ENCODE results near the gene PTGDR2. TPM values are rescaled to one million over a fixed set of nuclear protein-coding genes. Genes with fewer than 3 reads are reported as not detected.

PTGDR2 gene
- total and polyA plus RNA-seq, 9 donors = 0.07 to 0.46 (median 0.15) TPM; not detected in 2

DNA sequence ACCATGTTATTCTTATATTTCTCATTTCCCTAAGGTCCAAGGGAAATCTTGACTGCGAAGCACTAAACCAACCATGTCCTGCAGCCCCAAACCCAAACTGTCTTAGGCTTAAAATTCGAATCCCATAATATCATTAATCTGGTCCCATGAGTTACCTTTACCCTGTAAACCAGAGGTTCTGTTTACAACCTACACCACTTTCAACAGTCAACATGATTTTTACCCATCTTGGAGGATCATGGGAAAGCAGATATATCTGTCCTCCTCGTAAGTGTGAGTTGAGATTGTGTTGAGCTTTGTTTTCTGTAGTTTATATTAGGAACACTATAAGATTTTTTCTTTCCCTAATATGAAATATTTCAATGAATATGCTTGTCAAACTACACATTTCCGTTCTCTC is 44.2 kb upstream of the PTGDR2 start:
- intact Hi-C loops (cut with DNase I) = loop anchor here (5.0 to 10.0 kb wide), 5 partner anchors 55 to 193 kb away; partner anchors contain the start of genes CCDC86 (in 1 of the 4) and MS4A10 (in 1 of the 4)
- no peak for DNase-seq
- Histone ChIP-seq H3K9me3 (no peaks in the 10 kb centered on the region), H3K27me3 (no peaks in the 10 kb centered on the region), H3K4me3 (no peak overlapping the region), H3K36me3 (no peaks in the 10 kb centered on the region), H3K4me1 (ENCODE audit: insufficient read depth) (peaks cover 3% of the 10 kb centered on the region), H3K27ac (no peak overlapping the region)
- 63 to 74% (median 73%) methylated on average over 4 of the region's 4 CpGs for WGBS, 3 donors
- no peak for TF ChIP-seq POLR2A (IDR thresholded peaks at IDR 0.05)
- no peak for TF ChIP-seq CTCF (IDR thresholded peaks at IDR 0.05)
- no peak for TF ChIP-seq EP300 (IDR thresholded peaks at IDR 0.05)

GRCh38 chr11:60899046-60899936 is 43.5 kb upstream of the PTGDR2 start:
- Histone ChIP-seq H3K9me3 (no peaks in the 10 kb centered on the region), H3K27ac (no peak overlapping the region), H3K27me3 (no peaks in the 10 kb centered on the region), H3K4me3 (no peak overlapping the region), H3K36me3 (no peaks in the 10 kb centered on the region), H3K4me1 (ENCODE audit: insufficient read depth) (no peaks in the 10 kb centered on the region)
- WGBS, 3 donors = 52 to 60% (median 56%) methylated on average over 12 of the region's 12 CpGs
- TF ChIP-seq EP300 (IDR thresholded peaks at IDR 0.05) (no peak), CTCF (IDR thresholded peaks at IDR 0.05) (peak; percentile 80 to 90 (median 83)), POLR2A (IDR thresholded peaks at IDR 0.05) (no peak)
- peak in 1 of 5 donors; percentile 44 for DNase-seq
- intact Hi-C loops (cut with DNase I) = loop anchor here (5.0 to 10.0 kb wide), 4 partner anchors 54 to 192 kb away; partner anchors contain the start of genes CCDC86 (in 1 of the 4) and MS4A10 (in 1 of the 4)

- H3K9me3 ChIP-seq = no peaks in the 10 kb centered on the region
- H3K27ac ChIP-seq = no peak overlapping the region
- TF ChIP-seq EP300 (IDR thresholded peaks at IDR 0.05) (no peak), POLR2A (IDR thresholded peaks at IDR 0.05) (no peak), CTCF (IDR thresholded peaks at IDR 0.05) (no peak)
- no peaks in the 10 kb centered on the region for H3K36me3 ChIP-seq
- no peaks in the 10 kb centered on the region for H3K4me1 ChIP-seq (ENCODE audit: insufficient read depth)
- no peak for DNase-seq
- WGBS, 3 donors = 92 to 93% (median 93%) methylated on average over 4 of the region's 4 CpGs
- no peak overlapping the region for H3K4me3 ChIP-seq
- H3K27me3 ChIP-seq = no peaks in the 10 kb centered on the region
- intact Hi-C loops (cut with DNase I) = loop anchor here (5.0 to 10.0 kb wide), 4 partner anchors 53 to 190 kb away; partner anchors contain the start of genes CCDC86 (in 1 of the 4) and MS4A10 (in 1 of the 4)
Observed at GRCh38 chr11:60897496-60897895, 41.7 kb upstream of the PTGDR2 start.

DNA sequence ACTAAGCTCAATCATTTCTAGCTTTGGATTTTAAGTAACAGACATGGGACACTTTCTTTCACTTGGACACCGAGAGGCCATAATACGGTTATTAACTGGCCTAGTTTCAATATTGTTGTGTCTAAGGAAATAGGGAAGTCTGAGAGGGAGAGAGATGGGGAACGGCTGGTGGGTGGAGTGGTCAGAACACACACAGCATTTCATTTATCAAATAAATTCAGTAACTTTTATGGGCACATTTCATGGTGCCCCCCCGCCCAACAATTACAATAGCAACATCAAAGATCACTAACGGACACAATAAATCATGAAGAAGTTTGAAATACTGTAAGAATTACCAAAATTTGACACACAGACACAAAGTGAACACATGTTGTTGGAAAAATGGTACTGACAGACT is 39.9 kb upstream of the PTGDR2 start:
- Histone ChIP-seq H3K36me3 (no peaks in the 10 kb centered on the region), H3K4me3 (no peak overlapping the region), H3K4me1 (ENCODE audit: insufficient read depth) (peaks cover 3% of the 10 kb centered on the region), H3K27ac (no peak overlapping the region), H3K27me3 (no peaks in the 10 kb centered on the region), H3K9me3 (no peaks in the 10 kb centered on the region)
- intact Hi-C loops (cut with DNase I) = loop anchor here (5.0 to 10.0 kb wide), 4 partner anchors 51 to 188 kb away; partner anchors contain the start of genes CCDC86 (in 1 of the 4) and MS4A10 (in 1 of the 4)
- WGBS, 3 donors = 62 to 78% (median 64%) methylated on average over 5 of the region's 5 CpGs
- no peak for TF ChIP-seq CTCF (IDR thresholded peaks at IDR 0.05)
- no peak for TF ChIP-seq EP300 (IDR thresholded peaks at IDR 0.05)
- TF ChIP-seq POLR2A (IDR thresholded peaks at IDR 0.05) = no peak
- no peak for DNase-seq

Data from ovary (tissue), 9 donors.